CD4-positive, alpha-beta T cell treated with Interferon alpha-2 for 1 hour (primary cell): ENCODE data around the gene PEX7.
"Not testable (repeated sequence)": the region's sequence is repeated elsewhere in the genome, so short reads cannot be mapped to it uniquely, and the experiment has no call there.

Experiments used
- DNase-seq, 2 donors: peaks; one replicate each; pipeline ENCODE4 v3.0.0-alpha.2; 2020 to 2022

The PEX7 gene

DNA sequence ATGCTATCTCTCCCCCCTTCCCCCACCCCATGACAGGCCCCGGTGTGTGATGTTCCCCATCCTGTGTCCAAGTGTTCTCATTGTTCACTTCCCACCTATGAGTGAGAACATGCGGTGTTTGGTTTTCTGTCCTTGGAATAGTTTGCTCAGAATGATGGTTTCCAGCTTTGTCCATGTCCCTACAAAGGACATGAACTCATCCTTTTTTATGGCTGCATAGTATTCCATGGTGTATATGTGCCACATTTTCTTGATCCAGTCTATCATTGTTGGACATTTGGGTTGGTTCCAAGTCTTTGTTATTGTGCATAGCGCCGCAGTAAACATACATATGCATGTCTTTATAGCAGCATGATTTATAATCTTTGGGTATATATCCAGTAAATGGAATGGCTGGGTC, 24.1 kb downstream of the PEX7 start:
- not testable (repeated sequence) for DNase-seq

DNA sequence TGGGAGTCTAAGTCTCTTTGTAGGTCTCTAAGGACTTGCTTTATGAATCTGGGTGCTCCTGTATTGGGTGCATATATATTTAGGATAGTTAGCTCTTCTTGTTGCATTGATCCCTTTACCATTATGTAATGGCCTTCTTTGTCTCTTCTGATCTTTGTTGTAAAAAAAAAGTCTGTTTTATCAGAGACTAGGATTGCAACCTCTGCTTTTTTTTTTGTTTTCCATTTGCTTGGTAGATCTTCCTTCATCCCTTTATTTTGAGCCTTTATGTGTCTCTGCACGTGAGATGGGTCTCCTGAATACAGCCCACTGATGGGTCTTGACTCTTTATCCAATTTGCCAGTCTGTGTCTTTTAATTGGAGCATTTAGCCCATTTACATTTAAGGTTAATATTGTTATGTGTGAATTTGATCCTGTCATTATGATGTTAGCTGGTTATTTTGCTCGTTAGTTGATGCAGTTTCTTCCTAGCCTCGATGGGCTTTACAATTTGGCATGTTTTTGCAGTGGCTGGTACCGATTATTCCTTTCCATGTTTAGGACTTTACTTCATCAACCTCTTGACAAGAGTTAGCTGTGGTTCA, 27.7 kb downstream of the PEX7 start:
- not testable (repeated sequence) for DNase-seq

DNA sequence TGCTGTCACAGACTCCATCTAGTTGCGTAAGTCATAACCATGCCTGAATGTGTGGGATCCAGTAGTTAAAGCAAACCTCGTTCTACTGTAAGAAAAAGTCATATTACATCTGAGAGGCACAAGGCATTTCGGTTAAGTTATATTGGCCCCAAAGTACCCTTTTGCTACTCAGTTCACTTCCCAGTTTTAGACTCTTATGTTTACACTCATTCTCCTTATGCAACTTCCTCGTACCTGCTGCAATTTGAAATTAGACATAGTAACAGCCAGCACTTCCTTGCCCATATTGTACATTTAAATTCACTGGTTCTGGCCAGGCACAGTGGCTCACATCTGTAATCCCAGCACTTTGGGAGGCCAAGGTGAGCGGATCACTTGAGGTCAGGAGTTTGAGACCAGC, 37.0 kb downstream of the PEX7 start:
- DNase-seq: no peak

DNA sequence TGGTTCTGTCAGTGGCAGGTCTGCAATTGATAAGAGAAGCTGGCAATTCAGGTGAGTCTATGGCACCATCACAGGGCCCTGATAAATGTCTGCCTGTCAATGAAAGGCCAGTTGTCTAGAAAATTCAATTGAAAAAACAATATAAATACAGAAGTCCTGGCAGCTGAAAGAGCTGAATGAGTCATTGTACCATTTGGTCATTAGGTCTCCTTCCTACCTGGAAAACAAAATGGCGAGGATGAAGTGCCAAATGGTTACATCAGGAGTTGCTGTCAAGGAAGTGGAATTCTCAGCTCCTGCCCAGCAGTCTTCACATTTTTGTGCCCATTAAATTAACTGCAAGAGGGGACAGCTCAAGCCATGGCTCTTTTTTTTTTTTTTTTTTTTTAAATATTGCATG, 37.7 kb downstream of the PEX7 start:
- DNase-seq: no peak

DNA sequence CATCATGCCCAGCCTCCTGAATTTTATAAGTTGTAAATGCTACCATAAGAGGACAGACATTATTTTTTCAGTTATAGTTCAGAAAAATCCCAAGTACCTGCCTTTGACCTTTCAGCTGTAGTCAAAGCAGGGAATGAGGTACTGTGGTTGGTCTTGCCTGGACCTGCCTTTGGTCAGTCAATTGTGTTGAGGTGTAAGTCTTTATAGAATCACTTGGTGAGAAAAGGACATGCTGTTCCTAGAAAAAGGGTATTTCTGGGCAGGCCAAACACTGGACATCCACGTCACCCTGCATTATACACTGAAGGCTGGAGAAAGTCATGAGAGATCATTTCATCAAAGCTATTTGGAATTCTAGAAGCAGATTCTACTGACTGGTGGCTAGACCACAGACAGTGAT, 40.3 kb downstream of the PEX7 start:
- no peak for DNase-seq

DNA sequence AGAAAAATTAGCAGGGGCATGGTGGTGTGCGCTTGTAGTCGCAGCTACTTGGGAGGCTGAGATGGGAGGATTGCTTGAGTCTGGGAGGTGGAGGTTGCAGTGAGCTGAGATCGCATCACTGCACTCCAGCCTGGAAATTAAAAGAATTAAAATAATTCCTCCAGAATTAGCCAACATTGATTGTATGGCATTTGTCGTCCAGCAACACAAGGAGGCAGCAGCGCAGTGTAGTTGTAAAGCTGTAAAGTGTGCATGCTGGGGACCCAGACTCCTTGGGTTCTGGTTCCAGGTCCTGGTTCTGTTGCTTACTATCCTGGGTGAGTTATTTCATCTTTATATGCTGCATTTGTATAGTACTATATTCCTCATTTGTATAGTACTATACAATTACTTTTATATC, 41.4 kb downstream of the PEX7 start:
- DNase-seq: no peak

DNA sequence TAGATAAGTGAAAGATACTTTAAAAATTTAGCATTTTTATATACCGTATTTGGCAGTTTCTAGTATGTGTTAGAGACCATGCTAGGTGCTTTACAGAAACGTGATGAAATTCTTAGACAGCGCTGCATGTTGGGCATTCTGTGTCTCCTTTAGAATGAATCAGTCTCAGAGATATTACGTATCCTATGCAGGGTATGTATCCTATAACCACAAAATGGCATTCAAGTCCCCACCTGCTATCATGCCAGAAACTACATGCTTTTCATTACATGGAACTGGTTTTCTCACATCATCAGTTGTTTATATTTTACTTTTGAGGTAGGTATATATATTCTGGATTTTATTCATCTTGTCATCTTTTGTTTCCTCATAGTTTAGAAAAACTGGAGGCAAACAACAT, 42.3 kb downstream of the PEX7 start:
- DNase-seq: no peak

DNA sequence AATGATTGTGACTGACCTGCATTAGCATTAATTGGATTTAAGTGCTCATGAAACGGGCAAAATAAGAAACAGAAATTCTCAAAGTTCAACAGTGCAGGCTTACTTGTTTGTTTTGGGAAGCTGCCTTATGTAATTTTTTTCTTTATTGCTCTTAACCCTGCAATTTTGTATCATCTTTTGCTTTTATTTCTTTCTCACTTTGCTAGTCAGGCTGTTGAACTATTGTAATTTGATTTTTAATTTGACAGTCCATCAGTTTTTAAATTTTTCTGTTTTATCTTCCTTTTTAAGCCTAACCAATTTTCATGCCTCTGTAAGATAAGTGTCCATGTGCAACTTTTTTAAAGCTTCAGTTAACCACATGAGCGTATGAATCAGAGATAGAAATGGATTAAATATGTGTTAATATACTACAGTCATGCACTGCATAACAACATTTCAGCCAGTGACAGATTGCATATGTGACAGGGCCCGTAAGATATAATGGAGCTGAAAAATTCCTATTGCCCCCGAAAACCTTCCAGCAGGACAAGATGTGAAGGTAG, 44.6 kb downstream of the PEX7 start:
- no peak for DNase-seq

DNA sequence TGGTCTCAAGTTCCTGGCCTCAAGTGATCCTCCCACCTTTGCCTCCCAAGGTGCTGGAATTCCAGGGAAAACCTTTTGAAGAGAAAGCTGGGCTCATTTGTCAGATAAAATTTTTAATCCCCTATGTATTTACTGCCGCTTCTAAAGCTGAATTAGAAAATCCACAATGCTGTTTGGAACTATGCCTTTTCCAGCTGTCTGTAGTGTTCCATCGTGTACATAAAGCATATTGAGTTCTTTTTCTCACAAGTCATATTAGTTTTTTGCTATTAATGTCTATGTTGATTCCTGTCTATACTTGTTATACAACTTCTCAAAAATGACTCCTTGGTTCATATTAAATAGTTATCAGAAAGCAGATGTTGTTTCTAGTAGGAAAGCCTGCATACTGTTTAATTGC, 47.1 kb downstream of the PEX7 start:
- DNase-seq: no peak

DNA sequence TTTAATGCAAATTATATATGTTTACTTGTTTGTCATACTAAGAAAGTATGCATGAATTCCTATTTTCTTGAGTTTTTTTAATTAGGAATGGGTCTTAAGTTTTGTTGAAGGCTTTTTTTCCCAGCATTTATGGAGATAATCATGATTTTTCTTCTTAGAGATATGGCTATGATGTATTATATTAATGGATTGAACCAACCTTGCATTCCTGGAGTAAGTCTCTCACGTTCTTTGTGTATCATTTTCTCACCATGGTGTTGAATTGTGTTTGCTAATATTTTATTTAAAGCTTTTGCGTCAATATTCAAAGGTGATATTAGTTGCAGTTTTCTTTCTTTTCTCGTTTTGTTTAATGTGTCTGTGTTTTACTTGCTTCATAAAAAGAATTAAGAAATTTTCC, 51.4 kb downstream of the PEX7 start:
- no peak for DNase-seq

DNA sequence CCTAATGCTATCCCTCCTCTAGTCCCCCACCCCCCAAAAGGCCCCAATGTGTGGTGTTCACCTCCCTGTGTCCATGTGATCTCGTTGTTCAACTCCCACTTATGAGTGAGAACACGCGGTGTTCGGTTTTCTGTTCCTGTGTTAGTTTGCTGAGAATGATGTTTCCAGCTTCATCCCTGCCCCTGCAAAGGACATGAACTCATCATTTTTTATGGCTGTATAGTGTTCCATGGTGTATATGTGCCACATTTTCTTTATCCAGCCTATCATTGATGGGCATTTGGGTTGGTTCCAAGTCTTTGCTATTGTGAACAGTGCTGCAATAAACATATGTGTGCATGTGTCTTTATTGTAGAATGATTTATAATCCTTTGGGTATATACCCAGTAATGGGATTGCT, 54.1 kb downstream of the PEX7 start:
- DNase-seq: not testable (repeated sequence)

DNA sequence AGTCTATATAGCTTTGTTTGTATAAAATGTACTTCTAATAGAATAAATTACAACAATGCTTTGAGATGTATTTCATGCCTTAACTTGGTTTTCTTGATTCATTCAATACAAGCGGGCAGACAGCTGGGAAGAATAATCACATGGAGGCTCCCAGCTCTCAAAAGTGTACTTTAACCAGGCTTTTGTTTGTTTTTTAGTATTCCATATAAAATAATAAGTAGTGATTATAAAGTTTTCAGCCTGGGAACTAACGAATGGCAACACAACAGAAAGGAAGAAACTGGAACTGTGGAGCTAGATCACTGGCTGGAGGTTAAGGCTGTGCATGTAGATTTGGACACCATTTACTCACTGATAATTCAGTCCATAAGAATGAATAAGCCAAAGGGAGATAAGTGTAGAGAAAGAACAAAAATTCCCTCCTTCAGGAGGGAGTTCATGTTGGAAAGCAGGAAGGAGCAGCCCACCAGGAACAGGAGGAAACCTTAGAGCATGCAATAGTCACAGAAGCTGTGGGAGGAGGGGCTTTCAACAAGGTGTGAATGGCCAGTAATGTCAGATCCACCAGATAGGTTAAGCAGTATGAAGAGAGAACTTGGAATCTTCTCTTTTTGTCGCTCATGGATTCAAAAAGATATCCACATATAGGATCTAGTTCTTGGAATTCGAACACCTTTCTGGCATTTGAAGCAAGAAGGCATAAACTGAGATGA, 58.5 kb downstream of the PEX7 start:
- no peak for DNase-seq

DNA sequence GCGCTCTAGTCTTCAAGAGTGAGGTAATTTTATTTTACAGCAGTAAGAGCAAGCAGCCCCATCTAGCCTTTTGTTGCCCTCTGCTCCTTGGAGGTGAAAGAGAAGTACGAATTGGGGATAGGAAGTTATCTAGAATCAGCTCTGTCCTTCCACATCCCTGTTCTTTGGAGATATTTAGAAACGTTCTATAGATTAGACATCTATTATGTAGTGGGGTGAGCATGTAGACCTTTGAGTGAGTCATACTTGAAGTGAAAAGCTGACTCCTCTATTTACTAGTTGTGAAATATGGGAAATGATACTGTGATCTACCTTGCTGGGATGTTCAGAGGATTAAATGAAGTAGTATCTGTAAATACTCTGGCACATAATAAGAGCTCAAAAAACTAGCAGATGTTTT, 63.7 kb downstream of the PEX7 start:
- no peak for DNase-seq

DNA sequence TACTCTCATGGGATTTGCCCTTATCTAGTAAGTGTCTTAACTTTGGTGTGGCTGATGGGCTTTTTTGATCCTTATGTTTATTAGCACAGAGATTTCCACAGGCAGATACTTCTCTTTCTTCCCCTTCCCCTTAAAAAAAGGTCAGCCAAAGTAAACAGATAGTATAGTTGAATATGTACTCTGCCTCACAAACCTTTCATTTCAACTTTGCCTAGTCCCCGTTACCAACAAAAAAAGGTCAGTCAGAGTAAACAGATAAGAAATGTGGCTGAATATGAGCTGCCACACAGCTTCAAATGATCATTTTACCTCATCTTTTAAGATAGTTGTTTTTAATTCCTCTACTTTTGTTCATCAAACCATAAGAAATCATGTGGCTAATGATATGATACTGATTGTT, 65.6 kb downstream of the PEX7 start:
- no peak for DNase-seq

DNA sequence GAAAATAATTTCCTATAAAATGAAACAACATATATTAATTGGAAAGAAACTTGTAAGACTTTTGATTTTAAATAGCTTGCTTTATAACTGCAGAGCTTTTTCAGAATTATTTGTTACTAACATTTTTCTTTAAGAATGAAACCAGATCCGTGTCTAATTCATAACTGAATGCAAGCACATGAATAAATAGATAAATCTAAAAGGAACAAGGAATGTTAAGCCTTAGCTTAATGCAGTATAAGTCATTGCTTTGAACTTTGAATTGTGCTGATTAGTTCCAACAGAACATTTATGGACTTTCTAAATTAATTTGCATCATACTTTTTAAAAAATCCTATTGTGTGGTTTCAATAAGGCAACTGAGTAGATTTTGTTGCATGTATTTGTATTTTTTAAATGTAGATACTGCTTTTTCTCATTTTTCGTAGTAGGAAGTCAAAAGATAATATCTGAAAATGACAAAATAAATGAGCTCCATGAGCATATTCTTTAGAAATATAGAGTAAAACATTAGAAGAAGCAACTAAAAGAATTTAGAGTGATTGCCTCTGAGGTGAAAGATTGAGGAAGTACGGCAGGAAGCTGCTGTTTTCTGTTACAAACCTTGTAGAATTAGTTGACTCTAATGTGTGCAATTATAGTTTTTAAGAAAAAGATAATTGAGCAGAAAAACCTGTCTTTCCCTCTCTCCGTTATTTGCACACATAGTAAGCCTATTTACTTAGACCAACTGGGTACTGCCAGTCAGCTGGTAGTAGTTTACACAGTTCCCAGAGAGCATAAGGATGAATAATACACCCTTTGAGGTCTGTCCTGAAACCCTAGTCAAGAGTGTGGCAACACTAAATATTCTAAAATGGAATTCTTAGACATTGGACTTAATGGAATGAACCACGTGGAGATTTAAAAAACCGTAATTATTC, 67.1 kb downstream of the PEX7 start:
- no peak for DNase-seq

DNA sequence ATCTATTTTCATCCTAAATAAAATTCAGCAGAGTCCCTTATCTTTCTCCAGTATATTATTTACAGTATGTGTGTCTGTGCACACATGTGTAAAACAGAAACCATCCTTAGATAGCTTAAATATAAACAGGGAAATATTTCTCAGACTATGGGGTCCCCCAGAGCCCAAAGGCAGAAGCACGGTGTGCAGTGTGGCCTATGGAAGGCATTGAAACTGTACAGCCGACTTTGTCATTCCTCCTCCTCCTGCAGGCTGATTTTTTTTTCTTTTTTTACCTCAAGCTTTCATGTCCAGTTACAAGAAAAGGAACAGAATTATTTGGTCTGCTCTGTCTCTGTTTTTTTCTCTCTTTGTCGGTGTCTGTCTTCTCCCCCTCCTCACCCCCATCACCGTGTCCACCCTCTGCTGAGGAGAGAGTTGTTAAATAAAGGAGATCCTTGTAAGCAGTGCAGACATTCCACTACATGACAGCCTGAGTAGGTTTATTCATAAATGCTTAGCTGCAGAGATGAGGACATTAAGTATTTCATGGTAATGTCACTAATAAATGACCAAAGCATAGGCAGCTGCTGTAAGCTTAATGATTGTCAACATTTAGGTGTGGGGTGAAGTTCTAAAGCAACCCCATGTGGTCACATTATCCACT, 67.9 kb downstream of the PEX7 start:
- DNase-seq: no peak

DNA sequence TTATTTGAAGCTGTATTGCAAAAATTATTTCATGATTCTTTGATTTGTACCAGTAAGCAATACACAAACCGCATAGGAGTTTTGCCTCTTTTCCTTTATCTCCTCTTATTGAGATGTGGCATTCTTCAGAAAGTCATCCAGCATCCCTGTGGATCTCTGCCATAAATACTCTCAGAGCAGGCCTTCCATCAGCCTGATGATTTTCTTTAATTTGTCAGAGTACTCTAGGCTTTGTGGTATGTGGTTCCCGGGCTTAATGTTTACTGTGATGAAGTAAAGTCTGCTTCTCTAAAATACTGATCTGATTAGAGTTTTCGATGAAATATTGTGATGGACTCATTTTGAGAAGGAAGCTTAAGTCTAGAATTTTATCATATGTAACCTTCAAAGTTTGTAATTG, 68.6 kb downstream of the PEX7 start:
- DNase-seq: no peak

DNA sequence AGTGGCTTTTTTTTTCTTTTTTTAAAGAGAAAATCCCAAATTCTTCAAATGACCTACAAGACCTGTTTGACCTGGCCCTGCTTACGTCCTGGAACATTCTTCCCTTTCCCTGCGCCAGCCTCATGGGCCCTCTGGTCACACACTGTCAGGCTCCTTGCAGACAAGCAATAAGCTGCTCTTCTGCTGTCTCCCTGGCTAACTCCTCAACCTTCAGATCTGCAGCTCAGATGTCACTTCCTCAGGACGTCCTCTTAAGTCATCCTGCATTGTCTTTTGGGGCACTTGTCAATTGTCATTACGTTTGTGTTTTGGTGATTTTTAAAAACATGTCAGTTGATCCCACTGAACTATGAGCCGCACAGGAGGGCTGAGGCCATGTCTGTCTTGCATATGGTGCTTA, 70.8 kb downstream of the PEX7 start:
- DNase-seq: no peak

DNA sequence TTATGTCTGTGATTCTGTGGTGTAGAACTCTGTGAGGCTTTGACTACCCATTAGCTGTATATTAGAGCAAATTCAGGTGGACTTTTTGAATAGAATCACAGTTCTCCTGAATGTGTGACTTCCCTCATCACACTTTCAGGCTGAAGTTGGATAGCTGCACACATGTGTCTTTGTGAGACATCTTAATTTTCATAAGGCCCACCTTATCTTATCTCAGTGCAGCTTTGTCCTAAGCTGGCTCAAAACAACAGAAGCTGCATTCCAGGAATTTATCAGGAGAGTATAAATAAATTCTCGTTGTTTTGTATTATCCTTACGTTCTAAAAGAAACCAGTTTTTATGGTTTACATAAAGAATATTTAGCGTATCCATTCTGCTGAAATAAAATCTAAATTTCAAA, 73.5 kb downstream of the PEX7 start:
- DNase-seq: no peak

DNA sequence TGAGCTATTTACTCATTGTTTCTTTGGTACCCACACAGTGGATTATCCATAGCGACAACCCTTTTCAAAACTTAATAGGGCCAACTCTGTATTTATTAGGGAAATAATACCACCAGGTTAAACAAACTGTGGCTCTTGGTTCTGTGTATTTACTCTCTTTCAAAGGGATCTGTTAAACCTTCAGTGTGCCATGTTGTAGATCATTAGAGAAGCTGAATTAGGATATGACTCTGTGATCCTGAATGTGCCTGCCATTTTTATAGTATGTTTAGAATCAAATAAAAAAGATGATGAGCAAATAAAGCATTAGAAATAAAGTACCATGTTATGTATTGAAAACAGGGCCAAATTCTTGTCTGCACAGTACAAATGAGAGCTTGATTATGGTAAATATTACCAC, 74.7 kb downstream of the PEX7 start:
- no peak for DNase-seq

DNA sequence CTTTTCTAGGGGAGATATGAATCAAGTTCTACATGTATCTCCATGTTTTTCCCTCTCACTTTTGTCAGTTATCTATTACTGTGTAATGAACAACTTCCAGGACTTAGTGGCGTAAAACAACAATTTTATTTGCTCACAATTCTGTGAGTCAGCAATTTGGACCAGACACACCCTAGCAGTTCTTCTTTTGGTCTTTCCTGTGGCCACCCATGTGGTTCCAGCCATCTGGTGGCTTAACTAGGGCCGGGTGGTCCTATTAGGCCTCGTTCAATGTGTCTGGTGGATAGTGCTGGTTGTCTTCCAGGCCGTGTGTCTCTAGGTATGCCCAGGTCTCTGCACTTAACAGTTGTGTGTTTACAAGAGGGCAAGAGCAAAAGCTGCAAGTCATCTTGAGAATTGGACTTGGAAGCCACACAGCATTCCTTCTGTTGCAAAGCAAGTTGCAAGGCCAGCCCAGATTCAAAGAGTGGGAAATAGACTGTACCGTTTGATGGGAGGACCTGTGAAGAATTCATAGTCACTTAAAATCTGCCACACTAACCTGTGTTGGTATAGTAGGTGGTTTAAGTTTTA, 78.9 kb downstream of the PEX7 start:
- no peak for DNase-seq

DNA sequence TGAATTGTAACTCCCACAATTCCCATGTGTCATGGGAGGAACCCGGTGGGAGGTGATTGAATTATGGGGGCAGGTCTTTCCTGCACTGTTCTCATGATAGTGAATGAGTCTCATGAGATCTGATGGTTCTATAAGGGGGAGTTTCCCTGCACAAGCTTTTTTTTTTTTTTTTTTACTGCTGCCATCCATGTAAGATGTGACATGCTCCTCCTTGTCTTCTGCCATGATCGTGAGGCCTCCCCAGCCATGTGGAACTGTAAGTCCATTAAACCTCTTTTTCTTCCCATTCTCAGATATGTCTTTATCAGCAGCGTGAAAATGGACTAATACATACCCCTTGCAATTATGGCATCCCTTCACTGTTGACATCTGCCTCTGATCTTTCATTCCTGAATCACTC, 82.1 kb downstream of the PEX7 start:
- DNase-seq: not testable (repeated sequence)

DNA sequence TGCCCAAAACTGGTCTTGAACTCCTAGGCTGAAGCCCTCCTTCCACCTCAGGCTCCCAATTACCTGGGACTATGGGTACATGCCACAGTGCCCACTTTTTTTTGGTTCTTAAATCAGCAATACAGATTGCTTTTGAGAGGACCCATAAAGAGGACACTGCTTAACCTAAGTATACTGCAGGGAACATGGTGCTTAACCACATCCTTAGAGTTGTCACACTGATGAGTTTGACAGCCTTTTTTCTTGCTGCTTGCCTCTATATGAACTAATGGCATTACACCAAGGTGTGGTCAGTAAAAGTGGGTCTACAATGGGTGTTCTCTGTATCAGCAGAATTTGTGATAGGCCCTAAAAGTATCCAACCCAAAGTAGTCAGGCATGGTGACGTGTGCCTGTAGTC, 92.6 kb downstream of the PEX7 start:
- no peak for DNase-seq
